NCI-H1048 (cell line): ENCODE results near the gene GDF7.

Experiments
- DNase-seq: peaks from one replicate; lab custom pipeline; 2025; lab: John Stamatoyannopoulos, UW

The GDF7 gene

GRCh38 chr2:20674974-20675679 is 8.2 kb downstream of the GDF7 start:
- DNase-seq, result no peak

- no peak for DNase-seq
Measured at GRCh38 chr2:20675701-20676352, 8.9 kb downstream of the GDF7 start.

DNA sequence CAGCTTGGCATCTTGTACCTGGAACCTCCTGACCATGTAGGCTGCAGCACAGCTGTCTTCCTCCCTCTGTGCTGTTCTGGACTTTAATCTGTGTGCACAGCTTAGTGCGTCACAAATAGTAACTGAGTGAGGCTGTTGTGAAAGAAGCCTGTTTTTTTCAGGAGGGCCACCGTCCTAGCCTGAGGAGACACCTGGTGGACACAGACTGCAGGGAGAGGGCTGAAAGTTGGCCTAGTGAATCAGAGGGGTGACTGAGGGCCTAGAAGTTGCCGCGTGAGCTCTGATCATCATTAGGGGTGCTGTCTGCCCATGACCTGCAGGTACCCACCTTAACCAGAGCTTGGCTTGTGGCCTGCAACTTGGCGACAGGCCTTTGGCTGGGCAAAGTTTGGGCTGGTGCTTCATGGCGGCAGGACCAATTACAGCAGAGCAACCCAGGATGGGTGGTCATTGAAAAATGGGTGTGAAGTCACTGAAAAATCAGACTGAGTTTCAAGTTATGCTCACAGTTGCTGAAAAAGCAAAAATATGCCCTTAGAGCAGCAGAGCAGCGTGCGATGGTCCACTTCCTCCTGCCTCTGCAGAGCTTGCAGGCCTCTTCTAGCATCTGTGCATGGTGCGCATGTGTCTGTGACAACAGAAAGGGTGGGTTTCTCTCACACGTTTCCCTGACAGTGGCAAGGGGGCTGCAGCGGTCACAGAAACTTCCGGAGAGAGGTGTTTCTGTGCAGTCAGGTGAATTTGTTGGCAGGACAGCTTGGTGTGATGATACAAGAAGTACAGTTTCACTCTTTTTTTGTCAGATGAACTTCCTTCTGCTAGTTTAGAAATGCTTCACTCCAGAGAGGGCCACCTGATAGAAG is 9.6 kb downstream of the GDF7 start:
- DNase-seq, result no peak

DNA sequence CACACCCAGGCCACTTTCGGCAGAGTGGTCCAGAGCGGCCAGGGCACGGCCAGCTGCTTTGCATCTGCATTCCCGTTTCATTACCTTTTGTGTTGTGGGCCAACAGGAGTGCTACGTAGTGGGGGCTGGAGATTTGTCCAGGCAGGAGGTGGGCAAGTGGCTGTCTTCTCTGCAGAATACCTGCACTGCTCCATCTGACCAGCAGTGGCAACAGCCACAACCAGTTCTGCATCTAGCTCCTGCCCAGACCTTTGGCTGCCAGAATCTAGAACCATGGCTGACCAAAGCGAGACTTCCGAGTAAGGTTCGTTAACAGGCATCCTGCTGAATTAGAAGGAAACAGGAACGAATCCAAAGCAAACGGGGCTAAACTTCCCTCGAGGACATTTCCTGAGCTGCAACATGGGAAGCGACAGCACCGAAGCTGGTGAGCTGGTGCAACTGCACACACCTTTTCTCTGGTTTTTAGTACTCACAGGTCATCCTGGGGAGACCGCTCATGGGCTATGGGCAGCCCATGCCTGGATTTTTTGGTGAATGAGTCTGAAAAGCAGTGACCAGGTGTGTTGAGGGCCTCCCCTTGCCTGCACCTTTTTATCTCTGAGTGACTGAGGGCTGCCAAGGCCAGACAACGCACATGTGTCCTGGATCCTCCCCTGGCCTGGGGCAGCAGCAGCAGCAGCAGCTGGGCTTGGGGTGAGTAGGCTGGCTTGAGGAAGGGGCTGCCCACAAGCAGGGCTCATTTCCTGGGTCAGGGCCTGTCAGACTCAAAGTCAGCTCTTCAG is 10.5 kb downstream of the GDF7 start:
- no peak for DNase-seq

GRCh38 chr2:20678086-20678395 is 11.1 kb downstream of the GDF7 start:
- DNase-seq, result no peak

GRCh38 chr2:20678780-20679179 is 11.8 kb downstream of the GDF7 start:
- no peak for DNase-seq

- no peak for DNase-seq
Measured at GRCh38 chr2:20680744-20681375, 13.9 kb downstream of the GDF7 start.

DNA sequence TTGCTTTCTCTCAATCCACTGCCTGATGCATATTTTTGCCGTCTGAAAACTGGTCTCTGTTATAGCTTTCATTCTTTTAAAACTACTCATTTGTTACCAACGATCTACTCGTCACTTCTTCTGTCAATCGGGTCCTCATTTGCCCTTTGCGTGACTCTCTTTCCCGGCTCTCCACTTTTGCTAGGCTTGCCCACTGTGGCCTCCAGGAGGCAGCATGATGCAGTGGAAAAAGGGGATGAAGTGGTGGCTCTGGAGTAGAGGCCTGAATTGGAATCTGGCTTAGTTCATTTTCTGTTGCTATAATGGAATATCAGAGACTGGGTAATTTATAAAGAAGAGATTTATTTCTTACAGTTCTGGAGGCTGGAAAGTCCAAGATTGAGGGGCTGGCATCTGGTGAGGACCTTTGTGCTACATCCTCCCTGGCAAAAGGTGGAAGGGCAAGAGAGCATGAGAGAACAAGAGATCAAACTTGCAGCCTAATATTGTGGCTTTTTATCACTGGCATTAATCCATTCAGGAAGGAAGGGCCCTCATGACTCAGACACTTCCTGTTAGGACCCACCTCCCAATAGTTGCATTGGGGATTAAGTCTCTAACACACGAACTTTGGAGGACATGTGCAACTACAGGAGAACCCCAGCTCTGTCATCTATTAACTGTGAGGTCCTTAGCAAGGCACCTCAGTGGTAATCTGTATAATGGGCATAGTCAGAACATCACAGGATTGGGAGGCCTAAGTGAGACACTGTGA is 15.4 kb downstream of the GDF7 start:
- DNase-seq, result no peak

DNA sequence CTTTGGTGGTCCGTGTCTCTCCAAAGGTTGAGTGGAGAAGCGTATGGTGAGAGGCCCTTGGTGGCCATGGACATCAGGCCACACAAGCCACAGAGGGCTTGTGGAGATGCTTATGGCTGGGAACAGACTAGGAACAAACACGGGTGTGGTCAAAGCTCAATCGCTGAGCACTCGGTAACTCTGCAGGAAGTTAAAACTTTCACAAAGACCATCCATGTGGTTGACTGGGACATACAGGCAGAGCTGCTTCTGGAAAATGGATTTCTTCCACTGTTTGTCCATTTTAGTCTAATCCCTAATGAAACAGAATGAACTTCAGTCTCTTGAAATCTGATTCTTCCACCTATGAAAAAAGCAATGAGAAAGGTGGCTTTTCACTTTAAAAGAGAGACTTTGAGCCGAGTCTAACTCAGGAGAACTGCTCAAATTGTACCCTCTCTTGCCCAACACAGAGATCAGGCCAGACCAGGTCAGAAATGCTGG is 17.7 kb downstream of the GDF7 start:
- no peak for DNase-seq

DNA sequence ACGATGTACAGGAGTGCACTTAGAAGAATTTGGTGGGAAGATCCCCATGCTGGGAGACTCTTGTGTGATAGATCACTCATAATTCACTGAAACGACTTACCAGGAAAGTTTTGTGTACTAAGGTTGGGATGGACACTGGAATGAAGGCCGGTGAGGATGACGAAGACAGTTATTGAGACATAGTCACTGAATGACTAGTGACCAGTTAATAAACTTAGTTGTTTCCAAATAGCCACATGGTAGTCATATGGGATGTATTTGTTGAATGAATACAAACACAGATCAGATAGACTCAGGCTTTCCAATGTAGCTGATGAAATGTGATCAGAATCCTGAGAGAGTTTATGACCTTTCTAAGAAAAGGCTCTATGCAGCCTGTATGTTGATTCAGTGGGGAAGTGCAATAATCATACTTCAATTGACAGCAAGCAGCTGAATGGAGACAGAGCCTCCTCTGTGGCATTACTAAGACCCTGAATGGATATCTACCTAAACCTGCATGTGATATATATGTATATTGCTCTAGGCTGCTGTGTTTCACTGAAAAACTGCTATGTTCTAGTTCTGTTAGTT is 20.4 kb downstream of the GDF7 start:
- no peak for DNase-seq

DNA sequence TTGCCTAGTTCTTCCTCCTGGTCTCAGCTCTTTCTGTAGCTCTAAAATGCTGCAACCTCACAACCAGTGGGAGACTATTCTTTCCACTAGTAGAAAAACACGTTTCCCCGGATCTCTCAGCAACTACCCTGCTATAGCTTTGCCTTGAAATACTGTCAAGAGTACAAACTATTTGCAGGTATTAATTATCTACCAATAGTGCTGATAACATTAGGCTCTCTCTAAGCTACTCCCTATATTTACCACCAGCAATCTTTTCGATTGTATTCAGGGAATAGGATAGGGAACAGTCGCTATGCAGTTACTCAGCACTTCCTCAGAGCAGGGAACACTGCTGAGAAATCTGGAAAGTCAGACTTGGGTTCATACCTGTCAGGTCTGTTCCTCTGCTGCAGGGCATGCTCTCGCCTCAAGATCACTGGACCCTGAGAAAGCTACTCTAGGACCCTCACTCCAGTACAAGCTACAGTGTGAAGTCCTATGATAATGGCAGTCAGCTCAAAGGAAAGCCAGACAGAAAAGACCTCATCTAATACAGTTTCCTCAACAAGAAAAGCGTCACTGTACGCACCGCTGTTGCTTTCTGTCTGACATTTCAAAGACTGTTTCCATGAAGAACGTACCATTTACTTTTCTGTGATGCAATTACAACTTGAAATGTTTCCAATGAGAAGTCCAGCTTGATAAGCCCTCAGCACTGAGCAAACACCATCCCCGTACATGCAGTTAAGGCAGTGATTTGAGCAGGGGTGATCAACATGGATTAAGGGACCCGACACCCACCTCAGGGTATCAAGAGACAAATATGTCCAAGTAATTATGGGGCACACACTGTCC is 22.7 kb downstream of the GDF7 start:
- DNase-seq, result no peak

- no peak for DNase-seq
Measured at GRCh38 chr2:20691076-20691734, 24.3 kb downstream of the GDF7 start.

GRCh38 chr2:20692081-20692480 is 25.1 kb downstream of the GDF7 start:
- DNase-seq, result no peak

GRCh38 chr2:20693317-20693716 is 26.4 kb downstream of the GDF7 start:
- no peak for DNase-seq

DNA sequence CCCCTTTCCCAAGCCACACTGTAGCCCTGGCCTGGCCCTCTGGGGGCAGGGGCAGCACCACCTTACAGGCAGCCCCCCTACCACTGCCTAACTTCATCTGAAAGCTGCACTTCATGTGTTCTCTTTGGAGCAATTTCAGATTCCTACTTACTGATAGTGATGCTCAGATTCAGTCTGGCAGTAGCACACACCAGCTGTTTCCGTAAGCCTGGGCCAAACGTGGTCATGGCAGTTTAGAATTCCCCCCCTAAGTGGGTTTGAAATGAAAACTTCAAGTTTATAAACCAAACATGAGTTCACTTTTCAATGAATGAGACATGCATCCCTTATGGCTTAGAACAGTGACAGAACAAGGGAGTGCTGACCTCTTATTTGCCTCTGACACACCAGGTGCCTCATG is 29.4 kb downstream of the GDF7 start:
- no peak for DNase-seq

GRCh38 chr2:20697322-20697934 is 30.5 kb downstream of the GDF7 start:
- no peak for DNase-seq

- DNase-seq, result no peak
Measured at GRCh38 chr2:20698916-20699613, 32.1 kb downstream of the GDF7 start.

DNA sequence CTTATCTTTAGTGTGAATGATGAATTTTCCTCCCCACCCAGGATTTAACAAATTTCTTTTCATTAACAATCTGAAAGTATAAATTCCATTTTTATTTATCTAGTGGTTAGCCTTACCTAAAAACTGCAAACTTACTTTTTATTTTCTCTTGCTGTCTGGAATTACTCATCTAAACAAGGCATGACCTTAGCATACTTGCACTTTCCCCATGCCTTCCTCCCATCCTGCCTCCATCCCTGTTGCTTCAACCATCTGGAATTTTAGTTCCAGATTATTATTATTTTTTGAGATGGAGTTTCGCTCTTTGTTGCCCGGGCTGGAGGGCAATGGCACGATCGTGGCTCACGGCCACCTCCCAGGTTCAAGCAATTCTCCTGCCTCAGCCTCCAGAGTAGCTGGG is 35.6 kb downstream of the GDF7 start:
- no peak for DNase-seq
